WTC11 (cell line): Measurements from ENCODE around the gene VPS33B. TPM values are rescaled to one million over a fixed set of nuclear protein-coding genes. Genes with fewer than 3 reads are reported as not detected.
A peak's percentile ranks its signal among the peaks of the same experiment; 100 is the strongest.

ENCODE experiments used
- ESRRA ChIP-seq: sonication (generic); formaldehyde crosslinking; IDR thresholded peaks from 2 replicates; pipeline ENCODE4 v1.8.1; 2022; ENCODE audit warnings: mild to moderate bottlenecking, missing genetic modification reagents, borderline replicate concordance
- FOXJ3 ChIP-seq: sonication (generic); formaldehyde crosslinking; IDR thresholded peaks from 2 replicates; pipeline ENCODE4 v1.9.0; 2021; ENCODE audit warnings: missing genetic modification reagents, mild to moderate bottlenecking, borderline replicate concordance
- GABPB1 ChIP-seq: sonication (generic); formaldehyde crosslinking; IDR thresholded peaks from 2 replicates; pipeline ENCODE4 v1.8.1; 2023; ENCODE audit warnings: mild to moderate bottlenecking, missing genetic modification reagents
- GTF2I ChIP-seq: fragments of 250-450 bp; sonication (Bioruptor Pico); conservative IDR thresholded peaks from 2 replicates; pipeline ENCODE4 v1.4.0; 2021; ENCODE audit warnings: mild to moderate bottlenecking
- JAZF1 ChIP-seq: fragments of 250-450 bp; sonication (Bioruptor Pico); IDR thresholded peaks from 2 replicates; pipeline ENCODE4 v1.9.0; 2021; ENCODE audit warnings: moderate library complexity, mild to moderate bottlenecking, inconsistent platforms
- KAT7 ChIP-seq: sonication (generic); formaldehyde crosslinking; IDR thresholded peaks from 2 replicates; pipeline ENCODE4 v1.8.1; 2023; ENCODE audit warnings: missing genetic modification reagents, mild to moderate bottlenecking, borderline replicate concordance
- MYBL2 ChIP-seq: sonication (generic); formaldehyde crosslinking; IDR thresholded peaks from 2 replicates; pipeline ENCODE4 v1.8.1; 2023; ENCODE audit warnings: mild to moderate bottlenecking, moderate library complexity, missing genetic modification reagents
- RORB ChIP-seq: fragments of 250-450 bp; sonication (Bioruptor Pico); IDR thresholded peaks from 2 replicates; pipeline ENCODE4 v1.9.0; 2021; ENCODE audit warnings: mild to moderate bottlenecking
- SP1 ChIP-seq: sonication (generic); formaldehyde crosslinking; conservative IDR thresholded peaks from 2 replicates; pipeline ENCODE4 v1.8.1; 2022; ENCODE audit warnings: missing genetic modification reagents
- TEAD1 ChIP-seq: sonication (generic); formaldehyde crosslinking; IDR thresholded peaks from 2 replicates; pipeline ENCODE4 v1.8.0; 2022; ENCODE audit warnings: mild to moderate bottlenecking, missing genetic modification reagents
- ZNF138 ChIP-seq: sonication (generic); formaldehyde crosslinking; conservative IDR thresholded peaks from 2 replicates; pipeline ENCODE4 v1.8.1; 2022; ENCODE audit warnings: mild to moderate bottlenecking, moderate library complexity, missing genetic modification reagents
- ZNF317 ChIP-seq: sonication (generic); formaldehyde crosslinking; IDR thresholded peaks from 2 replicates; pipeline ENCODE4 v1.8.1; 2023; ENCODE audit warnings: low read depth, mild to moderate bottlenecking, moderate library complexity, missing genetic modification reagents, borderline replicate concordance
- total RNA-seq: library from RNA; stranded (reverse); gene quantifications from 3 replicates; pipeline ENCODE4 v1.2.3, GENCODE V29; 2021
- TF ChIP-seq, protein P1 (sequence below): fragments of 200-600 bp; IDR thresholded peaks from 2 replicates; pipeline ENCODE4 v1.8.0; 2022; ENCODE audit warnings: antibody characterized with exemption
- TF ChIP-seq, protein P2 (sequence below): sonication (generic); formaldehyde crosslinking; IDR thresholded peaks from 2 replicates; pipeline ENCODE4 v1.8.0; 2022; ENCODE audit warnings: mild to moderate bottlenecking, missing genetic modification reagents
- TF ChIP-seq, protein P3 (sequence below): sonication (generic); formaldehyde crosslinking; IDR thresholded peaks from 2 replicates; pipeline ENCODE4 v1.8.1; 2022; ENCODE audit warnings: mild to moderate bottlenecking, moderate library complexity, missing genetic modification reagents
- TF ChIP-seq, protein P4 (sequence below): sonication (generic); formaldehyde crosslinking; IDR thresholded peaks from 2 replicates; pipeline ENCODE4 v1.8.1; 2023; ENCODE audit warnings: mild to moderate bottlenecking, missing genetic modification reagents, moderate library complexity
- TF ChIP-seq, protein P5 (sequence below): sonication (generic); formaldehyde crosslinking; IDR thresholded peaks from 2 replicates; pipeline ENCODE4 v1.8.1; 2023; ENCODE audit warnings: mild to moderate bottlenecking, moderate library complexity, missing genetic modification reagents
- TF ChIP-seq, protein P6 (sequence below): sonication (generic); formaldehyde crosslinking; IDR thresholded peaks from 2 replicates; pipeline ENCODE4 v1.8.0; 2022; ENCODE audit warnings: mild to moderate bottlenecking, missing genetic modification reagents
- TF ChIP-seq, protein P7 (sequence below): sonication (generic); formaldehyde crosslinking; IDR thresholded peaks from 2 replicates; pipeline ENCODE4 v1.8.1; 2022; ENCODE audit warnings: mild to moderate bottlenecking, missing genetic modification reagents, moderate library complexity, borderline replicate concordance

Gene VPS33B
- total RNA-seq, 1 experiment from 2014 or later = 21.1 TPM

DNA sequence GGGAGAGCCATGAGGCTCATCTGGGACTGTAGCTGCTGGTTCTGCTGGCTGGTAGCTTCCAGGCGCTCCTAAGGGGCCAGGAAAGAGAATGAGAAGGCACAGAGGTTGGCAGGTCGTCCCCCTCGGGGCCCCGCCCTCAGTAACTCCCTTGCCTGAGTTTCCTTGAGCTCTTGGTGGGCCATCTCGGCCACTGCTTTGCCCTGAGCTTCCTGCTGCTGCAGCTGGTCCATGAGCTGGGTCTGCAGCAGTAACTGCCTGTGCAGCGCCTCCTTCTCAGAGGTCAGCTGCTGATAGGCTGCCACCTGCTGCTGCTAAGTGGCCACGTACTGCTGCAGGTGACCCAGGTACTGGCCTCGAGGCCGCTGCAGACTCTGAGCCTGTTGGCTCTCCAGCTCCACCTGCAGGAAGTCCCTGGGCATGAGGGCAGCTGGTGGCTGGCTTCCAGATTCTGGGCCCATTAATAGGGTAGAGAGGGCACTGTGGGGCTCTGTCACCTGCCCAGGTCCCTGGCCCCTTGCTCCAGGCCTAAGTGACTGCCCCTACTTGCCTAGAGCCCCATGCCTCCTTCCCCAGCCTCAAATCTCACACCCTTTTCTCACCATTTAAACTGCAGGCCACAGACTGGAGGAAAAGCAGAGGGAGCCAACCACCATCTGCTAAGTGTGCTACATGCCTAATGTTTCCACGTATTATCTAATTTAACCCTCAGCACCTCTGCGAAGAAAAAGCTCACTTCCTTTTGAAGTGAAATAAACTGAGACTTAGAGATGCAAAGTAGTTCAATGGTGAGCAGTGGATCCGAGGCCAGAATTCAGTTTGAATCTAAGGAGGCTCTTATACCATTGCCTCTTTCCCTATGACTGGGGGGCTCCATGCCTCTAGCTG lies 10.8 kb upstream of the VPS33B start (continued):
- no peak for TF ChIP-seq KAT7 (CRISPR knock-in tag)
- no peak for TF ChIP-seq ZNF317
- TF ChIP-seq, protein P1, sequence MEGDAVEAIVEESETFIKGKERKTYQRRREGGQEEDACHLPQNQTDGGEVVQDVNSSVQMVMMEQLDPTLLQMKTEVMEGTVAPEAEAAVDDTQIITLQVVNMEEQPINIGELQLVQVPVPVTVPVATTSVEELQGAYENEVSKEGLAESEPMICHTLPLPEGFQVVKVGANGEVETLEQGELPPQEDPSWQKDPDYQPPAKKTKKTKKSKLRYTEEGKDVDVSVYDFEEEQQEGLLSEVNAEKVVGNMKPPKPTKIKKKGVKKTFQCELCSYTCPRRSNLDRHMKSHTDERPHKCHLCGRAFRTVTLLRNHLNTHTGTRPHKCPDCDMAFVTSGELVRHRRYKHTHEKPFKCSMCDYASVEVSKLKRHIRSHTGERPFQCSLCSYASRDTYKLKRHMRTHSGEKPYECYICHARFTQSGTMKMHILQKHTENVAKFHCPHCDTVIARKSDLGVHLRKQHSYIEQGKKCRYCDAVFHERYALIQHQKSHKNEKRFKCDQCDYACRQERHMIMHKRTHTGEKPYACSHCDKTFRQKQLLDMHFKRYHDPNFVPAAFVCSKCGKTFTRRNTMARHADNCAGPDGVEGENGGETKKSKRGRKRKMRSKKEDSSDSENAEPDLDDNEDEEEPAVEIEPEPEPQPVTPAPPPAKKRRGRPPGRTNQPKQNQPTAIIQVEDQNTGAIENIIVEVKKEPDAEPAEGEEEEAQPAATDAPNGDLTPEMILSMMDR = peak; percentile 65
- TF ChIP-seq ESRRA (CRISPR knock-in tag) = no peak
- TF ChIP-seq, protein P2, sequence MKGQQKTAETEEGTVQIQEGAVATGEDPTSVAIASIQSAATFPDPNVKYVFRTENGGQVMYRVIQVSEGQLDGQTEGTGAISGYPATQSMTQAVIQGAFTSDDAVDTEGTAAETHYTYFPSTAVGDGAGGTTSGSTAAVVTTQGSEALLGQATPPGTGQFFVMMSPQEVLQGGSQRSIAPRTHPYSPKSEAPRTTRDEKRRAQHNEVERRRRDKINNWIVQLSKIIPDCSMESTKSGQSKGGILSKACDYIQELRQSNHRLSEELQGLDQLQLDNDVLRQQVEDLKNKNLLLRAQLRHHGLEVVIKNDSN (CRISPR knock-in tag) = peak; percentile 74; the same call in 1 of the 2 replicates
- TF ChIP-seq, protein P3, sequence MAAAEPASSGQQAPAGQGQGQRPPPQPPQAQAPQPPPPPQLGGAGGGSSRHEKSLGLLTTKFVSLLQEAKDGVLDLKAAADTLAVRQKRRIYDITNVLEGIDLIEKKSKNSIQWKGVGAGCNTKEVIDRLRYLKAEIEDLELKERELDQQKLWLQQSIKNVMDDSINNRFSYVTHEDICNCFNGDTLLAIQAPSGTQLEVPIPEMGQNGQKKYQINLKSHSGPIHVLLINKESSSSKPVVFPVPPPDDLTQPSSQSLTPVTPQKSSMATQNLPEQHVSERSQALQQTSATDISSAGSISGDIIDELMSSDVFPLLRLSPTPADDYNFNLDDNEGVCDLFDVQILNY (CRISPR knock-in tag) = no peak
- TF ChIP-seq, protein P4, sequence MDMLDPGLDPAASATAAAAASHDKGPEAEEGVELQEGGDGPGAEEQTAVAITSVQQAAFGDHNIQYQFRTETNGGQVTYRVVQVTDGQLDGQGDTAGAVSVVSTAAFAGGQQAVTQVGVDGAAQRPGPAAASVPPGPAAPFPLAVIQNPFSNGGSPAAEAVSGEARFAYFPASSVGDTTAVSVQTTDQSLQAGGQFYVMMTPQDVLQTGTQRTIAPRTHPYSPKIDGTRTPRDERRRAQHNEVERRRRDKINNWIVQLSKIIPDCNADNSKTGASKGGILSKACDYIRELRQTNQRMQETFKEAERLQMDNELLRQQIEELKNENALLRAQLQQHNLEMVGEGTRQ = peak; percentile 57; the same call in 1 of the 2 replicates
- TF ChIP-seq, protein P5, sequence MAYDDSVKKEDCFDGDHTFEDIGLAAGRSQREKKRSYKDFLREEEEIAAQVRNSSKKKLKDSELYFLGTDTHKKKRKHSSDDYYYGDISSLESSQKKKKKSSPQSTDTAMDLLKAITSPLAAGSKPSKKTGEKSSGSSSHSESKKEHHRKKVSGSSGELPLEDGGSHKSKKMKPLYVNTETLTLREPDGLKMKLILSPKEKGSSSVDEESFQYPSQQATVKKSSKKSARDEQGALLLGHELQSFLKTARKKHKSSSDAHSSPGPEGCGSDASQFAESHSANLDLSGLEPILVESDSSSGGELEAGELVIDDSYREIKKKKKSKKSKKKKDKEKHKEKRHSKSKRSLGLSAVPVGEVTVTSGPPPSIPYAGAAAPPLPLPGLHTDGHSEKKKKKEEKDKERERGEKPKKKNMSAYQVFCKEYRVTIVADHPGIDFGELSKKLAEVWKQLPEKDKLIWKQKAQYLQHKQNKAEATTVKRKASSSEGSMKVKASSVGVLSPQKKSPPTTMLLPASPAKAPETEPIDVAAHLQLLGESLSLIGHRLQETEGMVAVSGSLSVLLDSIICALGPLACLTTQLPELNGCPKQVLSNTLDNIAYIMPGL (CRISPR knock-in tag) = 0 out of 2 replicates have a peak, but pooled peaks have one; percentile 53
- no peak for TF ChIP-seq ZNF138
- TF ChIP-seq MYBL2 (CRISPR knock-in tag) = no peak
- TF ChIP-seq GTF2I (CRISPR knock-in tag) = no peak
- TF ChIP-seq, protein P6, sequence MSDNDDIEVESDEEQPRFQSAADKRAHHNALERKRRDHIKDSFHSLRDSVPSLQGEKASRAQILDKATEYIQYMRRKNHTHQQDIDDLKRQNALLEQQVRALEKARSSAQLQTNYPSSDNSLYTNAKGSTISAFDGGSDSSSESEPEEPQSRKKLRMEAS (CRISPR knock-in tag) = peak; percentile 91
- no peak for TF ChIP-seq JAZF1 (CRISPR knock-in tag)
- TF ChIP-seq SP1 (CRISPR knock-in tag) = peak; percentile 52; the same call in 1 of the 2 replicates
- no peak for TF ChIP-seq FOXJ3 (CRISPR knock-in tag)
- no peak for TF ChIP-seq GABPB1
- peak; percentile 42; the same call in 1 of the 2 replicates for TF ChIP-seq TEAD1 (CRISPR knock-in tag)
- no peak for TF ChIP-seq RORB (CRISPR knock-in tag)
- TF ChIP-seq, protein P7, sequence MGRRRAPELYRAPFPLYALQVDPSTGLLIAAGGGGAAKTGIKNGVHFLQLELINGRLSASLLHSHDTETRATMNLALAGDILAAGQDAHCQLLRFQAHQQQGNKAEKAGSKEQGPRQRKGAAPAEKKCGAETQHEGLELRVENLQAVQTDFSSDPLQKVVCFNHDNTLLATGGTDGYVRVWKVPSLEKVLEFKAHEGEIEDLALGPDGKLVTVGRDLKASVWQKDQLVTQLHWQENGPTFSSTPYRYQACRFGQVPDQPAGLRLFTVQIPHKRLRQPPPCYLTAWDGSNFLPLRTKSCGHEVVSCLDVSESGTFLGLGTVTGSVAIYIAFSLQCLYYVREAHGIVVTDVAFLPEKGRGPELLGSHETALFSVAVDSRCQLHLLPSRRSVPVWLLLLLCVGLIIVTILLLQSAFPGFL = no peak
